ENCODE results near the gene WDPCP.
"Not testable (repeated sequence)": the region's sequence is repeated elsewhere in the genome, so short reads cannot be mapped to it uniquely, and the experiment has no call there.

Gene WDPCP

DNA sequence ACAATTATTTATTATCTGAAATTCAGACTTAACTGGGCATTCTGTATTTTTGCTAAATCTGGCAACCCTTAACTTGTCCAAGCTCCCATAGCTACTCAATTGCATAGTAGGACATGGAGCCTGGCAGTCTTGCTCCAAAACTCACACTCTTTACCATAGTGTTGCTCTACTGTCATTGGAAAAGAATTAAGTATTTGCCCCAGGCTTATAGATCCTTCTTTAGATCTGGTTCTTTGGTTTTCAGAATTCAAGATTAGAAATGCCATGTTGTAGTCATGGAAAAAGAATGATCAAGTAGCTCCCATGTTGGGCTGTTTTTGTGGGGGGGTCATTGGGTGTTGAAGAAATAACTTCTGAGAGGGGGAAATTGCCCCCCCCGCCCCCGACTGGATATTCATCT is 240.9 kb downstream of the WDPCP start:
- no peak for DNase-seq

DNA sequence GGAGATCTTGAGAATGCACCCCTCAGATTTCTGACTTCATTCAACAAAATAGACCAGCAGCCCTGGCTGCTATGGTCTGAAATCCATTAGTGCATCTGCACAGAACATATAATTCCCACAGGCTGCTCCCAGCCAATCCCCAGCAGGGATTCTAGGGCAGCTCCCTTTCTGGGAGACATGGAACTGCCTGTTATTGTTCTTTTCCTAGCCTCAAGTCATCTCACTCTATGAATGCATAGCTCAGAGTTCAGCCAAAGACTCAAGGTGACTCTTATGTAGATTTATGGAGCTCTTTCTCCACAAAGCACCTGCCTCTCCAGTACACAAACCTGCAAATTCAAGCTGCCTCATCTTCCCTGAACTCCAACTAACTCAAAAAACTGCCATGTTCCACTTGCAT is 241.9 kb downstream of the WDPCP start:
- DNase-seq = no peak

DNA sequence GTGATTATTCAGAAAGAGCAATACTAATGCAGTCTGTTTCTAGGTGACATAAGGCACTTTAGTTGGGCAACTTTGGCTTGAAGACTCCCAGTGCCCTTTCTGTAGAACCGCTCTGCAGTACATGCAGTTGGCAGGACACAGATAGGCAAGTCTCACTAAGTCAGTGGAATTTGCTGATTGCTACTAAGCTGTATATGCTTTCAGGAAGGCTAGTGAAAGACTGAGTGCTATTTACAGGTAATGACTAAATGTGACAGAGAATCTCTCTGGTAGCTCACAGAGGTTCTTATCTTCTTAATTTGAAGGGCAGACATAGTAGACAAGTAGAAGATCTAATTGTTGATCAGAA is 243.0 kb downstream of the WDPCP start:
- DNase-seq = no peak

DNA sequence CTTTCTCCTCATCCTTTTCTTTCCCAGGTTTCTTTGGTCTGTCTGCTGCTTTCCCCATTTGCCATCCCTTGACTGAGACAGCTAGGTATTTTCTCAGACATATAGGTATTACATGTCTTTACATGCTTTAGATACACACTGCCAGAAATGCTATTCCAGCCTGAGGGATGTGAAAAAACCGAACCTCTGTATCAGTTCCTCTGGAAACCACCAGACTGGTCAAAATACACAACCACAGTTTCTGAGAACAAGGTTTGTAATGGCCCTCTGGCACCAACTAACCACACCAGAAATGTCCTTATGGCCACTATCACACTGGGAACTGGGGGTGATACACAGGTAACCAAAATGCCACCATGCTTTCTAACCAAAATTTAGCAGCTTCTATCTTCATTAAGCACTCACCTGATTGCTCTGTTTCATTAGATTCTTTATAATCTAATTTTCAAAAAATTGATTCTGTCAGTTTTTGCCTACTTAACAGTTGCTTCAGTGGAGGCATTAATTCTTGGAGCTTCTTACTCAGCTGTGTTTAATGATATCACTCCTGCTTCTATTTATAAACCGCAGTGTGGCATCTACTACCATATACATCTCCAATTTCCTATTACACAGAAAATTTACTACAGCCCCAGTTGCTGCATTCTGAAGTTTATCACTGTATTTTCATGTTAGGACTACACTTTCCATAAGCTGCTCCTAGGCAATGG is 243.5 kb downstream of the WDPCP start:
- no peak for DNase-seq

DNA sequence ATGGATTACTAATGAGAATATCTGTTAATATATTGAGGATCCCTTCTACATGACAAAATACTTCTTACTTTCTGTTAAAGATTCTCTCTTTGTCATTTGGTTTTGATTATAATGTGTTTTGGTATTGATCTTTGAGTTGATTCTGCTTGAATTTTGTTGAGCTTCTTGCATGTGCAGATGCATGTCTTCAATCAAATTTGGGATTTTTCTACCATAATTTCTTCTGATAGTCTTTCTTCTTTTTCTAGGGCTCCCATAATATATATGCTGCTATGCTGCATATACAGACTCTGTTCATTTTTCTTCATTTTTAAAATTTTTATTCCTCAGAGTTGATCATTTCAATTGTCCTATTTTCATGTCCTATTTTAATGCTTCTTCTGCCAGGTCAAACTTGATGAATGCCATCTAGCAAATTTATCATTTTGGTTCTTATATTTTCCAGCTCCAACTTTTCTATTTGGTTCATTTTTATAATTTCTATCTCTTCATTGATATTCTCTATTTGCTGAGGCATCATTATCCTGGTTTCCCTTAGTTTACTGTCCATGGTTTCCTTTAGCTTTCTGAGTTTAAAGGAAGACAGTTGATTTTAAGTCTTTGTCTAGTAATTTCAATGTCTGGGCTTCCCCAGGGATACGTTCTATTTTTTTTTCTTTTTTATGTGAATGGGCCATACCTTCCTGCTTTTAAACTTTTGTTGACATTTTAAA is 244.7 kb downstream of the WDPCP start:
- DNase-seq = no peak

DNA sequence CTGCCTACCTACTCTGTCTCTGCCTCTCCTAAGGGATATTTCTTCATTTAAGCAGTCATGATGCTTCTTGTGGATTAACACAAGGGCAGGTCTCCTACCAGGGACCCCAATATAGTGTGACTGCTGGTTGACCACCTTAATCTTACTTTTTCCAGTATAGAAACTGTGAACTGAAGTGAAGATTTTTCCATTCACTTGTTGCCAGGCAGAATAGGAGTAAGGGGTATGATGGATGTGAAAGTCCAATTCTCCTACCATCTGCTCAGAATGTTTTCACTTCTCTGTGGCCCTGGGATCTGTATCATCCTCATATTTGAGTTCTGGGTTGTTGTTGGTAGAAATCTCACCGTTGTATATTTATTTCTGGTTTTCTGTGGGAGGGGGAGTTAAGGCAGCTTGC is 247.8 kb downstream of the WDPCP start:
- DNase-seq = no peak

DNA sequence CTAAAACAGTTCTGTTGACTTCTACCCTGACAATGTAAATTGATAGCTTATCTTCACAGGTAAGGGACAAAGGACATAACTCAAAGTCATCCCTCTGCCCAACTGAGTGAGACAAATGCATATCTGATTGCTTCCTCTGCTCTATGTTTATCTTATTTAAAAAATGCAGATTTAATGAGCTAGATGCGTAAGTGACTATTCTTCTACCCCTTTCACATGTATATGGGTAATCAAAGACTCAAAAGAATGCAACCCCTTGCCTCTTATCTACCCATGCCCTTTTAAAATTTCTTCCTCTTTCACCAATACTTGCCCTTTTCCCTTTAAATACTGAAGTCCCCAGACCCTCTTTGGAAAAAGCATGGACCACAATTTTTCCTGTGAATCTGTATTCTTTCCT is 253.4 kb downstream of the WDPCP start:
- no peak for DNase-seq

DNA sequence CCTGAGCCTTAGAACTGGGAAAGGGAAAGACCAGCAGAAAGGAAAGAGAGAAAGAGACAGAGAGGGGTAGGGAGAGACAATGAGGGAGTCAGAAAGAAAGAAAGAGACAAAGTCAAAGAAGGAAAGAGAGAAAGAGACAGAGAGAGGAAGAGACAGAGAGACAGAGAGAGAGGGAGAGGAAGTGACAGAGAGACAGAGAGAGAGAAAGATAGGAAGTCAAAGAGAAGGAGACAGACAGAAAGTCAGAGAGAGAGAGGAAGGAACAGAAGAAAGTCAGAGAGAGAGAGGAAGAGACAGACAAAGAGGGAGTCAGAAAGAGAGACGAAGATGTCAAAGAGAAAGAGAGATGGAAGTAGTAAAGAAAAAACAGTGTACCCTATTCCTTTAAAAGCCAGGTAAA is 261.8 kb downstream of the WDPCP start:
- DNase-seq = no peak

DNA sequence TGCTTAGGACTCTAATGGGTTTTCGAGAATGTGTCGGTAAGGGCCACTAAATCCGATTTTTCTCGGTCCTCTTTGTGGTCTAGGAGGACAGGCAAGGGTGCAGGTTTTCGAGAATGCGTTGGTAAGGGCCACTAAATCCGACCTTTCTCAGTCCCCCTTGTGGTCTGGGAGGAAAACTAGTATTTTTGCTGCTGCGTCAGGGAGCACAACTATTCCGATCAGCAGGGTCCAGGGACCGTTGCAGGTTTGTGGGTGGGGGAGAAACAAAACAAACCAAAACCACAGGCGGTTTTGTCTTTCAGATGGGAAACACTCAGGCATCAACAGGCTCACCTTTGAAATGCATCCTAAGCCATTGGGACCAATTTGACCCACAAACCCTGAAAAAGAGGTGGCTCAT is 264.6 kb downstream of the WDPCP start:
- not testable (repeated sequence) for DNase-seq

DNA sequence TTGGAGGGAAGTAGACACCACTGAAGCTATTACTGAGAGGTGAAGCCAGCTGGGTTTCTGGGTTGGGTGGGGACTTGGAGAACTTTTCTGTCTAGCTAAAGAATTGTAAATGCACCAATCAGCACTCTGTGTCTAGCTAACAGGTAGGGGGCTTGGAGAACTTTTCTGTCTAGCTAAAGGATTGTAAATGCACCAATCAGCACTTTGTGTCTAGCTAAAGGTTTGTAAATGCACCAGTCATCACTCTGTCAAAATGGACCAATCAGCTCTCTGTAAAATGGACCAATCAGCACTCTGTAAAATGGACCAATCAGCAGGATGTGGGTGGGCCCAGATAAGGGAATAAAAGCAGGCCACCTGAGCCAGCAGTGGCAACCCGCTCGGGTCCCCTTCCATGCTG is 266.3 kb downstream of the WDPCP start:
- DNase-seq = not testable (repeated sequence)

DNA sequence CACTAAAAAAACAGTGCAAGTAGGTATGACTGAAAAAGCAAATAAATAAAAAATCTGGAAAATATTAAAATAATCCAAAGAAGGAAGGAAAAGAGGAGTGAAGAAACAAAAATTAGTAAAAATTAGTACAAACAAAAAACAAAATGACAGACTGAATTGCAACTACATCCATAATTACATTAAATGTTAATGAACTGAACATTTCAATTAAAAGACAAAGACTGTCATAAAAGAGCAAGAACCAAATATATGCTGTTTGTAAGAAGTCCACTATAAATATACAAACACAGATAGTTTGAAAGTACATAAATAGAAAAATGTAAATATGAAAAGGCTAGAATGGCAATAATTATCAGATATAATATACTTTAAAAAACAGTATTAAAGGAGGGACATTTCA is 267.6 kb downstream of the WDPCP start:
- DNase-seq = no peak

DNA sequence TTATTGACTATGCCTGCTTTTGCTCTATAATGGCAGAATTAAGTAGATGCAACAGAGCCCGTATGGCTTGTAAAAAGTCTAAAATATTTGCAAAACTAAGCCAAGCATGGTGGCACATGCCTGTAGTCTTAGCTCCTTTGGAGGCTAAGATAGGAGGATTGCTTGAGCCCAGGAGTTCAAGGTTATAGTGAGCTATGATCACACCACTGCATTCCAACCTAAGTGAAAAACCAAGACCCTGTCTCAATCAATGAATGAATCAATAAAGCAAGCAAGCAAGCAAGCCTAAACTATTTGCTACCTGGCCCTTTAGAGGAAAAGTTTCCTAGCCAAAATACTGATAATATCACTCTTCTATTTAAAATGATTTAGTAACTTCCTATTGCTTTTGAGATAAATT is 277.7 kb downstream of the WDPCP start:
- DNase-seq = no peak

DNA sequence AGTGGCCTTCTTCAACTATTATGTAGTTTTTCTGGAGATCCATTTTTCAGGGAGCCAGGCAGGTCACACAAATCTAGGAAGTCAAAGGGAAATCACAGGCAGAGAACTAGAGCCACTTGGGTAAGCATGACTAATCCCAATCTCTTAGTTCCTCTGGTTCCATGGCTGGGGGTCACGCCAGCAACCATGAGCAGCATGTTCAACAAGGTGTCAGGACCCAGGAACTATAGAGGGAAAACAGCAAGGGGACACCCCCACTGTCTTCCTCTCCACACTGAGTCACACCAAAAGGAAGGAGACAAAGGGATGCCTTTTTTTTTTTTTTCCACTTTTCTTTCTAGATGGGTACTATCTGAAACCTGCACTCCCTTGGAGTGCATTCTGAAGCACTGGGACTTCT is 286.8 kb downstream of the WDPCP start:
- DNase-seq = no peak

DNA sequence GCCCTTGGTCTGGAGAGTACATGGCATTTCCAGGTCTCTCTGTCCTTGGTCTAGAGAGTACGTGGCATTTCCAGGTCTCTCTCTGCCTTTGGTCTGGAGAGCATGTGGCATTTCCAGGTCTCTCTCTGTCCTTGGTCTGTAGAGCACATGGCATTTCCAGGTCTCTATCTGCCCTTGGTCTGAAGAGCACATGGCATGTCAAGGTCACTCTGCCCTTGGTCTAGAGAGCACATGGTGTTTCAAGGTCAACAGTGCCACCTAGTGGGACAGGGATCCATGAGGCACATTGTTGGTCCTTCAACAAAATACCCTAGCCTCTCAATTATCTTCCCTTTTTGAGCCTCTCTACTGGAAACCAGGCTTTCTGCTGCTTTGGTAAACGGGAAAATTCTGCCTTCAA is 287.4 kb downstream of the WDPCP start:
- no peak for DNase-seq

DNA sequence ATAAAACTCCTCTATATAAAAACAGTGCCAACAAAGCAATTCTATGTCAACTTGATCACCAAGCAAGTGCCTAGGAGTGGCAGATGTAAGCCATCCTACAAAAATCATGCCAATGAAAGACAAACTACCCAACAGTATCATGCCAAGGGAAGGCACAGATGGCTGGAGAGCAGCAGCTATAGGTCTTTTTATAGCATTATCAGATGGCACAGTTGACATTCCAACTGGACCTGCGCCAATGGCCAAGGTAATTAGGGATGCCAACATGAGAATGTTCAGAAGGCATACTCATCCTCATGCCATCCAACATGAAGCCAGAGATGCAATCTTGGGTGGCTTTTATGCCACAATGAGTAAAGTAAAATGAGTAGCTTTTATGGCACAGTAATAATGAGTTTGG is 300.3 kb downstream of the WDPCP start:
- no peak for DNase-seq

DNA sequence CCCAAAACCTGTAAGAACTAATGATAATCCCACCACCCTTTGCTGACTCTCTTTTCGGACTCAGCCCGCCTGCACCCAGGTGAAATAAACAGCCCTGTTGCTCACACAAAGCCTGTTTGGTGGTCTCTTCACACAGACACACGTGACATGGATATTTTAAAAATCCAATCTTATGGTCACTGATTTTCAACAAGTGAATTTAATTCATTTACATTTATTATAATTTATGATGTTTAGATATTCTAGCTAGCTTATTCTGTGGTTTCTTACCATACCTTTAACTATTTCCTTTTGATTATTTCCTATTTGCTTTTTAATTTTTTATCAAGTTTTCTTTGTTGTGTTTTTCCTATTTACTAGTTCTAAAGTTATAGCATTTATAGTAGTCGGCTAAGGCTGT is 301.8 kb downstream of the WDPCP start:
- not testable (repeated sequence) for DNase-seq

DNA sequence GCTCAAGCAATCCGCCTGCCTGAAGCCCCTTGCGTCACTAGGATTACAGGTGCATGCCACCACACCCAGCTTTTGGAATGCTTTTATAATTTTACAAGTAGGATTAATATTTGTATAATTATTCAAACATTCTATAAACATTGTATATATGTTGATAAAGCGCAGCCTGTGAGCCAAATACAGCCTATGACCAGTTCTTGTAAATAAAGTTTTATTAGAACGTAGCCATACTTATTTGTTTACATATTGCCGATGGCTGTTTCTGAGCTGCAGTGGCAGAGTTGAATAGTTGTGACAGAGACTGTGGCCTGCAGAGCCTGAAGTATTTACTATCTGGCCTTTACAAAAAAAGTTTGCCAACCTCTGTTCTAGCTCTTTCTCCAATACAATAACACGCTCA is 305.0 kb downstream of the WDPCP start:
- no peak for DNase-seq

DNA sequence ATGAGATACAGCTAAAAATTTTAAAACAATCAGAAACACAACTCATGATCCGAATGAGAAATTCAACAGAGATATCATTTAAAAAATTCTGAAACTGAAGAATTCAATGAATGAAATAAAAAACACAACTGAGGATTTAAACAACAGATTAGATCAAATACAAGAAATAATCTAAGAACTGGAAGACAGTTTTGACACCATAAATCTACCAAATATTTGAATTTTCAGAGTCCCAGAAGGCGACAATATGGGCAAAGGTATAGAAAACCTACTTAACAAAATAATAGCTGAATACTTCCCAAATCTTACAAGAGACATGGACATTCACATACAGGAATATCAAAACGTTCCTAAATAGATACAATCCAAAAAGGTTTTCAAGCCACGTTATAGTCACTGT is 315.7 kb downstream of the WDPCP start:
- no peak for DNase-seq

DNA sequence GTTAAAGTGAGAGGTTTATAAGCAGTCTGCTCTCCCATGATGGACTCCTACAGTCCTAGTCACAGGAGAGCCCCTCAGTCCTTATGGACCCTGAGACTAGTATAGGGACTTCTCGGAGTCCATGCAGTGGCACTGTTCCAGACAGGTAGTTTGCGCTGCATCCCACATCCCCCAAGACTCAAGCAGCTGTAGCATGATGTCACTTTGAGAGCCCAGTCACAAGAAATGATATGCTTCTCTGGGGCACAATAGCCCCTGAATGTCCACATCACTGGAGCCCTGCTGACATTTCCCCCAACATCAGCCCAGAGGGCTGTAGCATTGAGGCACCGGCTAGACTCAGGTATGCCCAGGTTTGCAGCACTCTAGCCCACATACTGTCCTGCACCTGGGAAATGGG is 317.6 kb downstream of the WDPCP start:
- no peak for DNase-seq

DNA sequence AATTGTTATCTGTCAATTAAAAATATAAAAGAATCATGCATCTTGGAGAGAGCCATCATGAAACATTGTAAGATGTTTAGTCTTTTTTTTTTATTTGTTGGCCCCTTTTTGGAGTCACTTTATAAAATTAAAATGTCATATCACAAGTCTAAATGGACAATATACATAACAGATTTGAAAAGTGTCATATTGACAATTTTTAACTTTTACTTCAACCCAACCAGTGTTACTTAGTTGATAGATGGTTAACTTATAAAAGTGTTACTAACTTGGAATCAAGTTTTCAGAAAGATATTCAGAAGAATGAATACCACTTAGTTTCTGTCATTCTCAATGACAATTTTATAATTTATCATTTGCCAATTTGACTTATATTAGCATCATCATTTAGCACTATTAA is 319.3 kb downstream of the WDPCP start:
- DNase-seq = no peak

DNA sequence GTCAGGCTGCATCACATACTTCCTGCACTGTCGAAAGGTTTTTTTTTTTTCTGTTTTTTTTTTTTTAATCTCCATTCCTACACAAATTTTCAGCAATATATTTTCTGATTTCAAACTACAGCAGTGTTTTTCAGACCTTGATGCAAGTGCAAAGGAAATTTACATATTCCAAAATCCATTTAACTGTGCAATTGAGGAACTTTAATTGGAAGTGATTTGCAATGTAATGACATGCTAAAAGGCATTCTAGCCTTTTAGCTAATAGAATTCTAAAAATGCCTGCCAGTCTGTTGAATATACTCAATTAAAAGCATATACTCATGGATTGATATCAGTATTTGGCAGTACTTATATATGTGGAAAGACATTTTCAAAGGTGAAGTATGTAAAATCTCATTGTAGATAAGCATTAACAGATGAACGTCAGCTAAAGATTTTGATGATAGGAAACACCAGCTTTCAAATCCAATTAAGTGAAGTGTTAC is 327.1 kb downstream of the WDPCP start:
- DNase-seq = no peak

DNA sequence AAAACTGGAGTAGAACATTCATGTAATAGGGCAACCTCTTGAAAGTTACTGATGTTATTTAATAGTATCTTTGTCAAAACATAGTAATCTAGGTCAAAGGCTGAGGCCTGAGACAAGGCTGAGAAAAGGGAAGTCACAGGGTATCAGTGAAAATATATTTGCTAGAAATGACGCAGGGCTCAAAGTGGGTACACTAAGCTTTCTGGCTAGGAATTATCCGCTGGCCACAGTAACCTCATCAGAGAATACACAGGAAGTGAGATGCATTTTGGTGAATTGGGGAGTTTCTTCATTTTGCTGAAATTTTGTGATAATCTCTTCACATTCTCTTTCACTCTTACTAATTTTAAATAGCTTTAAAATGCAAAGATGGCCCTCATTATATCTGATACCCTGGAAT is 330.8 kb downstream of the WDPCP start:
- DNase-seq = no peak

DNA sequence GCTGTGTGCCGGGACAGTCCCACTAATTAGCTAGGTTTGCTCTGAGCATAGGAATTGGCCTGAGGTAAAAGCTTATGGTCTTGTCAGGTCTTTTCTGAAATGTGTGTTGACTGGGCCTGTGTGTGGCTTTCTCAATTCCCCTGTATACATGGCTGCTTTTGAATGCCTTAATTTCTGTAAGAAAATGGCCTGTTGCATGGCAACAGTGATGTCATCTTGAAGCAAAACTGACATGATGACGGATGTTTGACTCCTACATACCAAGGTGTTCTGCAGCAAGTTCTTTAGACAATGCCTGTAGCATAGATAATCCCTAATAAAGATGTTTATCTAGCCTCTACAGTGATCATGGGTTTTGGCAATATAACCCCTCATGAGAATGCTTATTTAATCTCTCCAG is 339.1 kb downstream of the WDPCP start:
- no peak for DNase-seq

DNA sequence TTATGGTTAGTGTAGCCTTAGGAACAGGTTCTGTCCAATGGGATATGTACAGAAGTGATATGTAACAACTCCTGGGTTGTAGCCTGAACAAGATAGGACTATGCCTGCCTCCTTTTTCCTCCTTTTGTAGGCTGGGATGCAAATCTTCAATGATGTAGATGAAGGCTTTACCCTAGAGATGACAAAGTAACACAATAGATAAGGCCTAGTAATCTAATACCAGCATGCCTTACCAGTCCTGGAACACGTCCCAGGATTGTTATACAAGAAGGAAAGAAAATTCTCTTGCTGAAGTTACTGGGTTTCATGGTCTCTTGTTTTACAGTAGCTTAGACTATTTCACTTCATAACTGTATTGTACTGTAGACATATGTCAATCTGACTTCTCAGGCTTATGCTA is 345.5 kb downstream of the WDPCP start:
- no peak for DNase-seq
